ENCODE results near the gene KCNA10. TPM values are rescaled to one million over a fixed set of nuclear protein-coding genes. Genes with fewer than 3 reads are reported as not detected.

The KCNA10 gene
- total RNA-seq, 2 experiments from 2014 or later = not detected

DNA sequence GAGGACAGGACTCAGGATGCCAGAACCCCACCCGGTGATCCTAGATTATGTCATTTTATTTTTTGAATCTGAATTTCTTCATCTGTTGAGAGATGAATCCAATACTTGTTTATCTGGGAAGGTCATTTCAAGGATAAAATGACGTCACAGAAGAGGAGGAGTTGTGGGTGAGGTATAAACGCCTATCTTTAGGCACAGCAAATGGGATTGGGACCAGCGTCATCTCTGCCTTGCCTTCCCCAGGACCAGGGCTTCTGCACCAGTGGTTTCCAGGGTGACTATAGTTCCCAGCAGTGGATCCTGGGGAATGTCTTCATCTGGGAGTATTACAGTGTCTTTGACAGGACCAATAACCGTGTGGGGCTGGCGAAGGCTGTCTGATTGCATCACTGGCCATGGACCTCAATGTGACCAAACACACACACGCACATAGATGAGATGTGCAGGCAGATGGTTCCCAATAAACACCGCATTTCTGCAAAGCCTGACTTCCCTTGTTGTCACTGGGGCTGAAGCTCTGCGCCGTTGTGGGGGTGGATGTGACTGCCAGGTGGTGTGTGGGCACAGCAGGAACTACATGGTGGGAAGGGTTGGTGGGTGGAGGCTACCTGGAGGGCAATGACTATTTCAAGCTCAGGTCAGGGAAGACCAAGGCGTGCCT lies 28.1 kb downstream of the KCNA10 start:
- Mint-ChIP-seq H3K27me3 (no peaks in the 10 kb centered on the region), H3K4me3 (no peak overlapping the region), H3K36me3 (ENCODE audit: low read depth) (no peaks in the 10 kb centered on the region), H3K4me1 (no peaks in the 10 kb centered on the region), H3K27ac (no peak overlapping the region), H3K9me3 (no peaks in the 10 kb centered on the region)
- no peak for DNase-seq
- POLR2A ChIA-PET = no interaction called here
- CTCF ChIA-PET = interaction anchor here (1.5 to 1.6 kb wide), 2 partner anchors 31 to 283 kb away, joined by 4 to 7 read pairs; no protein-coding TSS in a partner anchor

DNA sequence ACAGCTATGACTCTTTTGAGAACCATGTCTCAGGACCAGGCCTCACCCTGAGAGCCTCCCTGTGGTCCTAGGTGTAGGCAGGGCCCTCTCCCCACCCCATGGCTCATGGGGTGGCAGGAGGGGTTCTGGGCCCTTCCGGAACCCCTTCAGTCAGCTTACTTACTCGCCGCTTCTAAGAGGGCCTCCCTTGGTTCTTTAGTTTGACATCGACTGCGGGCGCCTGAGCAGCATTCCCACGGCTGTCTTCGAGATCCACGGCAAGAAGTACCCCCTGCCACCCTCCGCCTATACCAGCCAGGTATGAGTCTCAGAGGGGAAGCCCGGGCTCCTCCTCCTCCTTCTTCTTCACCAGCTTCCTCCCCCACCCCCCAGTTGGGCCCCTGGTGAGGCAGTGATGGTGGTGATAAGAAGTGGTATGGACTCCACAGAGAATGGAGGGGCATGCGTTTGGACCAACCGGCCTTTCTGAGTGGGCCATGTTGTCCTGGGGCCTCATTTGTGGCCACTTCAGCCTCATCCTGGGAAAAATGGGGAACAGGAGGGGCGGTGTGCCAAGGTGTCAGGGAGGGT lies 28.9 kb downstream of the KCNA10 start:
- no peak overlapping the region for H3K4me3 Mint-ChIP-seq
- no peaks in the 10 kb centered on the region for H3K4me1 Mint-ChIP-seq
- no peaks in the 10 kb centered on the region for H3K27me3 Mint-ChIP-seq
- no peaks in the 10 kb centered on the region for H3K9me3 Mint-ChIP-seq
- DNase-seq = no peak
- H3K36me3 Mint-ChIP-seq (ENCODE audit: low read depth) = no peaks in the 10 kb centered on the region
- H3K27ac Mint-ChIP-seq = no peak overlapping the region
- POLR2A ChIA-PET = no interaction called here
- CTCF ChIA-PET = interaction anchor here (0.9 to 1.6 kb wide), 2 partner anchors 30 to 77 kb away, joined by 3 to 4 read pairs; no protein-coding TSS in a partner anchor

DNA sequence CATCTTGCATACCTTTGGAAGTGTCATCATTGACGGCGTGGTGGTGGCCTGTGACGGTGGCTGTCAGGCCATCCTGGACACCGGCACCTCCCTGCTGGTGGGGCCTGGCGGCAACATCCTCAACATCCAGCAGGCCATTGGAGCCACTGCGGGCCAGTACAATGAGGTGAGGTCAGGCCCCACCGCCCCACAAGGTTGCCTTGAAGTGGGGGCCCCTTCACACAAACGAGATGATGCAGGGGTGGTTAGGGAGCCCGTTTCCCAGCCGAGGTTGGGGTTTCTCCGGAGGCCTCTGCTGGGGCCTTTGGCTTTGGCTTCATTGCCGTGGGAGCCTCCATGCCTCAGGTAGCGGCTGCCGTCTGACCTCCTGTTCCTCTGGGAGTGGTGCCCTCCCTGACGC lies 29.6 kb downstream of the KCNA10 start:
- DNase-seq = no peak
- POLR2A ChIA-PET = no interaction called here
- H3K36me3 Mint-ChIP-seq (ENCODE audit: low read depth) = no peaks in the 10 kb centered on the region
- H3K4me3 Mint-ChIP-seq = no peak overlapping the region
- no peaks in the 10 kb centered on the region for H3K27me3 Mint-ChIP-seq
- H3K27ac Mint-ChIP-seq = no peak overlapping the region
- no peaks in the 10 kb centered on the region for H3K9me3 Mint-ChIP-seq
- CTCF ChIA-PET = interaction anchor here (0.9 kb wide), 1 partner anchor 76 kb away, joined by 3 read pairs; no protein-coding TSS in a partner anchor
- no peaks in the 10 kb centered on the region for H3K4me1 Mint-ChIP-seq

DNA sequence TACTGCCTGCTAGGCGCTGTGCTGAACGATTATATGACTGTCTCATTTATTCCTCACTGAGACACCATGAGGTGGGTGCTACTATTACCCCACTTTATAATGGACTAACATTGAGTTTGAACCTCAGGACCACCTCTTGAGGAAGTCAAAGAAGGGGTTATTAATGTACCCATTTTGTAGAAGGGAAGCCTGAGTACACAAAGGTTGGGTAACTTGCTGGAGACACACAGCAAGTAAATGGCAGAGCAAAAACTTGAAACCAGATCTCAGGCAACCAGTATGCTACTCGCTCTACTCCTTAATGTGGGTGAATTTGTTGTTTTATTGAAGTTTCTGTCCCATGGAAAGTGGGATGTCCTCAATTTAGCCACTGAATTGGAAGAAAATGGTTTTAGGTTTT lies 30.1 kb downstream of the KCNA10 start:
- POLR2A ChIA-PET = no interaction called here
- no peaks in the 10 kb centered on the region for H3K9me3 Mint-ChIP-seq
- H3K27ac Mint-ChIP-seq = no peak overlapping the region
- CTCF ChIA-PET = no interaction called here
- peaks cover under 1% of the 10 kb centered on the region for H3K27me3 Mint-ChIP-seq
- H3K36me3 Mint-ChIP-seq (ENCODE audit: low read depth) = no peaks in the 10 kb centered on the region
- no peak for DNase-seq
- no peak overlapping the region for H3K4me3 Mint-ChIP-seq
- H3K4me1 Mint-ChIP-seq = no peaks in the 10 kb centered on the region

DNA sequence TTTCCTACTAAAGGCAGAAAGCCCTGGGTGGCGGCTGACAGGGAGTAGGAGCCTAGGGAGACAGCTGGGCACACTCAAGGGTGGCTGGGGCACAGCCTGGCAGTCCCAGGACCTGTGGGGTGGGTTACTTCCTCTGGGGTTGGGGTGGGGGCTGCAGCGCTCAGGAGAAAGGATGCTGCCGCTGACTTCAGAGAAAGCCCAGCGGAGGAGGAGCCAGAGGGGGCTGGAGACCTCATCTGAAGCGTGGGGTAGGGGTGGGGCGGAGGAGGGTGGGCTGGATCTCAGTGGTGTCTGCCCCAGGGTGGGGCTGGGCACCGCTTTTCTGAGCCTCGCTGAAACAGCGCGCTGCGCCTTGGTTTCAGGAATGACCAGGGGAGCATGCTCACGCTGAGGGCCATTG lies 30.8 kb downstream of the KCNA10 start:
- CTCF ChIA-PET = no interaction called here
- H3K4me1 Mint-ChIP-seq = no peaks in the 10 kb centered on the region

GRCh38 chr1:110487726-110488125 lies 31.2 kb downstream of the KCNA10 start:
- no peak overlapping the region for H3K4me3 Mint-ChIP-seq
- no peaks in the 10 kb centered on the region for H3K4me1 Mint-ChIP-seq
- H3K27me3 Mint-ChIP-seq = peaks cover 3% of the 10 kb centered on the region
- POLR2A ChIA-PET = no interaction called here
- no peaks in the 10 kb centered on the region for H3K36me3 Mint-ChIP-seq (ENCODE audit: low read depth)
- no peak overlapping the region for H3K27ac Mint-ChIP-seq
- CTCF ChIA-PET = no interaction called here
- no peak for DNase-seq
- H3K9me3 Mint-ChIP-seq = no peaks in the 10 kb centered on the region

More for the DNA sequence above, 30.8 kb downstream of the KCNA10 start:
- Mint-ChIP-seq H3K4me3 (no peak overlapping the region), H3K36me3 (ENCODE audit: low read depth) (no peaks in the 10 kb centered on the region), H3K9me3 (no peaks in the 10 kb centered on the region), H3K27me3 (peaks cover 3% of the 10 kb centered on the region), H3K27ac (no peak overlapping the region)
- POLR2A ChIA-PET = no interaction called here
- DNase-seq = no peak

GRCh38 chr1:110485725-110486124 lies 33.2 kb downstream of the KCNA10 start:
- DNase-seq = no peak
- Mint-ChIP-seq H3K27ac (no peak overlapping the region), H3K9me3 (no peaks in the 10 kb centered on the region), H3K4me3 (no peak overlapping the region), H3K4me1 (no peaks in the 10 kb centered on the region), H3K27me3 (peaks cover 3% of the 10 kb centered on the region), H3K36me3 (ENCODE audit: low read depth) (no peaks in the 10 kb centered on the region)
- POLR2A ChIA-PET = no interaction called here
- CTCF ChIA-PET = interaction anchor here (2.2 kb wide), 1 partner anchor 10 kb away, joined by 5 read pairs; no protein-coding TSS in a partner anchor

GRCh38 chr1:110484801-110485200 lies 34.2 kb downstream of the KCNA10 start:
- DNase-seq = no peak
- Mint-ChIP-seq H3K27me3 (peaks cover 3% of the 10 kb centered on the region), H3K4me1 (no peaks in the 10 kb centered on the region), H3K36me3 (ENCODE audit: low read depth) (no peaks in the 10 kb centered on the region), H3K9me3 (no peaks in the 10 kb centered on the region), H3K4me3 (no peak overlapping the region), H3K27ac (no peak overlapping the region)
- ChIA-PET CTCF (interaction anchor here (1.0 to 2.2 kb wide), 2 partner anchors 11 to 19 kb away, joined by 3 to 5 read pairs; no protein-coding TSS in a partner anchor), POLR2A (no interaction called here)

DNA sequence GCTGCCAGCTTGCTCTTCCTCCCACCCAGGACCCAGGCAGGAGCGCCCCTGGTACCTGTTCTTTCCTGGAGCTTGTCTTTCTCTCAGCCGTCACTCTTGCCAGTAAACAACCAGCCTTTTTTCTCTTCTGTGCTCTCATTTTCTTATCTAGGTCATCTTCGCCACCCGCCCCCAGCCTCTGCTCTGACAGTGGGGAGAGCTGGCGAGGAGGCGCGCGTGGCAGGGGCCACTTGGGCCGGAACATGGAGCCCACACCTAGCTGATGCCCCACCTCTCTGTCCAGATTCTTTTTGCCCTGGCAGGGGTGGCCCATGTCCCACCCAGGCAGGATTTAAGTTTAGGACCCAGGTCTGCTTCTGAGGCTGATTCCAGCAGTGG lies 35.7 kb downstream of the KCNA10 start:
- POLR2A ChIA-PET = no interaction called here
- no peaks in the 10 kb centered on the region for H3K4me1 Mint-ChIP-seq
- H3K27ac Mint-ChIP-seq = no peak overlapping the region
- DNase-seq = no peak
- H3K36me3 Mint-ChIP-seq (ENCODE audit: low read depth) = no peaks in the 10 kb centered on the region
- CTCF ChIA-PET = interaction anchor here (0.5 to 1.4 kb wide), 3 partner anchors 13 to 274 kb away, joined by 3 to 7 read pairs (median 3); no protein-coding TSS in a partner anchor
- H3K4me3 Mint-ChIP-seq = no peak overlapping the region
- H3K27me3 Mint-ChIP-seq = peaks cover 3% of the 10 kb centered on the region
- H3K9me3 Mint-ChIP-seq = no peaks in the 10 kb centered on the region

DNA sequence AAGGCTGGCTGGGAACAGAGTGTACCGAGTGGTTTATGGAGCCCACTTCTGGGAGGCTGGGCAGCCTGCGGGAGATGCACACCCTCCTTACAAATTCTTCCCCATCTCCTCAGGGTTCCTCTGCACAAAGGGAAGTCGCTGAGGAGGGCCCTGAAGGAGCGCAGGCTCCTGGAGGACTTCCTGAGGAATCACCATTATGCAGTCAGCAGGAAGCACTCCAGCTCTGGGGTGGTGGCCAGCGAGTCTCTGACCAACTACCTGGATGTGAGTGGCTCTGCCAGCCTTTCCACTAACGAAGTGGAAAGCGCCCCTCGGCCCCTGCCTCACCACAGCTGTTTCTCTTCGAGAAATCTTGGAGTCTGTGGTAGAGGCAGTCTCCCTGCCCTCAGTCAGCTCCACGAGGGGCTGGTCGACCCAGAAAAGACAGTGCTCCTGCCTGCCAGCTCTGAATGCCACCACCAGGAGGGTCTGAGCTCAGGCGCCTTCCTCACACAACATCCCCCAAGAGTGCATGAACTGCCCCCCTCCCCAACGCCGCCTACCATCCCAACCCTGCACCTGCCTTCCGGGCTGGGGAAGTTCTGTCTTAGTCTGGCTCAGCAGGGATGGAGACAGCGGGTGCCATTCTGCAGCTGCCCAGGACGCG lies 36.2 kb downstream of the KCNA10 start:
- ChIA-PET POLR2A (no interaction called here), CTCF (interaction anchor here (1.1 to 1.4 kb wide), 2 partner anchors 13 to 23 kb away, joined by 3 to 7 read pairs; no protein-coding TSS in a partner anchor)

DNA sequence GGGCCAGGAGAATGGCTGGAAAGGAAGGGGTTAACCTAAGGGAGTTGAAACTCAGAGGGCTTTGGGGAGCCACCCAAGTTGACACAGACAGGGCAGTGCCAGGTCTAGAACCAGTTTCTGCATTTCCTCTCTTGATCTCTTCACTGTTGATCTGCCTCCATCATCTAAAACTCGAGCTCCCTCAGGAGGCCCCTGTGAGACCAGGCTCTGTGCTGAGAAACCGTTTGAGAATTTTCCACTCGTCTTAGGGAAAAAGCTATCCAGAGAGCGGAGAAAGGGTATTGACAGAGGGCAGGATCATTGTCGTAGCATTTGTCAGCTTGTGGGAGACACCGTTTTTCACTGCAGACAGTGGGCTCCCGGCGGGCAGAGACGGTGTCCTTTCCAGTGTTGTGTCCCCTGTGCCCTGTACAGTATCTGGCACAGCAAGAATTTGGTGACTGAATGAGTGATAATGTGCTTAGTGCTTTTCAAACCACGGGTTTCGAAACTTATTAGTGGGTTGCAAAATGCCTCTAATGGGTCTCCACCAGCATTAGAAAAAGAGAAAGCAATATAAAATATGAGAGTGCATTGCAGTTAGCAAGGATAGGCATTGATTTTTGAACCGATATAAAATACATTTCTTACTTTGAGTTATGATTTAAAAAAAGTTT lies 36.9 kb downstream of the KCNA10 start:
- no peaks in the 10 kb centered on the region for H3K9me3 Mint-ChIP-seq
- H3K4me1 Mint-ChIP-seq = no peaks in the 10 kb centered on the region
- DNase-seq = no peak
- POLR2A ChIA-PET = no interaction called here
- H3K27ac Mint-ChIP-seq = no peak overlapping the region
- H3K4me3 Mint-ChIP-seq = no peak overlapping the region
- H3K36me3 Mint-ChIP-seq (ENCODE audit: low read depth) = no peaks in the 10 kb centered on the region
- CTCF ChIA-PET = interaction anchor here (1.1 to 1.4 kb wide), 2 partner anchors 14 to 27 kb away, joined by 3 to 4 read pairs; no protein-coding TSS in a partner anchor
- peaks cover 3% of the 10 kb centered on the region for H3K27me3 Mint-ChIP-seq

More for the DNA sequence above, 36.2 kb downstream of the KCNA10 start:
- Mint-ChIP-seq H3K27me3 (peaks cover 3% of the 10 kb centered on the region), H3K27ac (no peak overlapping the region), H3K4me1 (no peaks in the 10 kb centered on the region), H3K4me3 (no peak overlapping the region), H3K36me3 (ENCODE audit: low read depth) (no peaks in the 10 kb centered on the region), H3K9me3 (no peaks in the 10 kb centered on the region)
- no peak for DNase-seq

- H3K36me3 Mint-ChIP-seq (ENCODE audit: low read depth) = no peaks in the 10 kb centered on the region
- no peak overlapping the region for H3K4me3 Mint-ChIP-seq
Measured at GRCh38 chr1:110480356-110481096, 38.4 kb downstream of the KCNA10 start.

More at GRCh38 chr1:110480356-110481096, 38.4 kb downstream of the KCNA10 start:
- ChIA-PET CTCF (interaction anchor here (1.1 to 1.4 kb wide), 2 partner anchors 16 to 25 kb away, joined by 3 to 4 read pairs; no protein-coding TSS in a partner anchor), POLR2A (no interaction called here)
- H3K27ac Mint-ChIP-seq = no peak overlapping the region
- H3K27me3 Mint-ChIP-seq = peaks cover 3% of the 10 kb centered on the region
- H3K9me3 Mint-ChIP-seq = no peaks in the 10 kb centered on the region
- DNase-seq = no peak
- H3K4me1 Mint-ChIP-seq = no peaks in the 10 kb centered on the region

Data from activated CD4-positive, alpha-beta T cell treated with anti-CD3 and anti-CD28 coated beads, Interleukin-2, amount 10 ng/mL, durations not matched to agents 7 days and 5 days (primary cell).